ENCODE results near the gene UGDH.
"Not testable (repeated sequence)": the region's sequence is repeated elsewhere in the genome, so short reads cannot be mapped to it uniquely, and the experiment has no call there.

- not testable (repeated sequence) for TF ChIP-seq CTCF (conservative IDR thresholded peaks at IDR 0.05 in 1 of 2, IDR thresholded peaks at IDR 0.05 in 1 of 2; ENCODE audit: extremely low read depth in 1 of 2, insufficient read depth in 1 of 2, low read depth in 1 of 2, low read length in 2 of 2); EZH2 (IDR thresholded peaks at IDR 0.05; ENCODE audit: borderline replicate concordance, low read length)
Measured at GRCh38 chr4:39502664-39503035, 24.6 kb downstream of the UGDH start.

All from mammary epithelial cell (primary cell).